HG02852 (cell line): ENCODE data around the gene IRF6.

Experiments
- ATAC-seq: cut with Tn5 transposase; IDR thresholded peaks from one replicate; pipeline ENCODE4 v1.9.1; 2021; ENCODE audit warnings: mild to moderate bottlenecking, moderate library complexity; ENCODE audit not compliant: unreplicated experiment

IRF6 gene

GRCh38 chr1:209761011-209761635 is 44.8 kb downstream of the IRF6 start:
- no peak for ATAC-seq

DNA sequence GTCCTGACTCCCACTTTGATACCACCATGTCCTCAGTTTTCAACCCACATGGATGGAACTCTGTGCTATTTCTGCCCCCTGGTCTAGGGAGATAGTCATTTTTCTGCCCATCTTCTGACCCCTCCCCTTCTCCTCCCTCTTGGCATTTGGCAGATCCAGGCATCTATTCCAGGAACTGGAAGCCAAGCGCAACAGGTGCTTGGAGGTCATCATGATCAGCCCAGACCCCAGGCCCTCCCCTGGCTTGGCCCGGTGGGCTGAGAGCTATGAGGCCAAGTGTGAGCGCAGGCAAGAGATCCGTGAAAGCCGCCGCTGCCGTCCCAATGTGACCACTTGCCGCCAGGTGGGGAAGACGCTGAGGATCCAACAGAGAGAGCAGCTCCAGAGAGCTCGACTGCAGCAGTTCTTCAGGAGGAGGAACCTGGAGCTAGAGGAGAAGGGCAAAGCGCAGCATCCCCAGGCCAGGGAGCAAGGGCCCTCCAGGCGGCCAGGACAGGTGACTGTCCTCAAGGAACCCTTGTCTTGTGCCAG is 46.0 kb downstream of the IRF6 start:
- ATAC-seq: no peak

DNA sequence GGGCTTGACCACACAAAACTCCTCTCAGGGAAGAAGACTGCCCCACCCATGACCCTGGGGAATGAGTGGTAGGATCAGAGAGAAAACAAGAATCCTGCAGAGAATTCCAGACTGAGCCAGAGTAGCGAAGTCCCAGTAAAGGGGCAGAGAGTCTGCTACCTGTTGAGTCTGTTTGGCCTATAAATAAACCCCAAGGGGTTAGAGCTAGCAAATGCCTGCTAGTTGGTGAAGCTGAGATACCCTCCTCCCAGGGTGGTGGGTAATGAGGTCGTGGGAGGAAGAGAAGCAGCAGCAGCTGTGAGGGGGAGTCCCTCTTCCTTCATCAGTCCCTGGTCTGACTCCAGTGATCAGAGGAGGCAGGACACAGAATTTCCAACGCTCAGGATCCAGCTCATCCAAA is 47.5 kb downstream of the IRF6 start:
- no peak for ATAC-seq

- peak; percentile 24 for ATAC-seq
Observed at GRCh38 chr1:209756615-209757445, 49.1 kb downstream of the IRF6 start.

DNA sequence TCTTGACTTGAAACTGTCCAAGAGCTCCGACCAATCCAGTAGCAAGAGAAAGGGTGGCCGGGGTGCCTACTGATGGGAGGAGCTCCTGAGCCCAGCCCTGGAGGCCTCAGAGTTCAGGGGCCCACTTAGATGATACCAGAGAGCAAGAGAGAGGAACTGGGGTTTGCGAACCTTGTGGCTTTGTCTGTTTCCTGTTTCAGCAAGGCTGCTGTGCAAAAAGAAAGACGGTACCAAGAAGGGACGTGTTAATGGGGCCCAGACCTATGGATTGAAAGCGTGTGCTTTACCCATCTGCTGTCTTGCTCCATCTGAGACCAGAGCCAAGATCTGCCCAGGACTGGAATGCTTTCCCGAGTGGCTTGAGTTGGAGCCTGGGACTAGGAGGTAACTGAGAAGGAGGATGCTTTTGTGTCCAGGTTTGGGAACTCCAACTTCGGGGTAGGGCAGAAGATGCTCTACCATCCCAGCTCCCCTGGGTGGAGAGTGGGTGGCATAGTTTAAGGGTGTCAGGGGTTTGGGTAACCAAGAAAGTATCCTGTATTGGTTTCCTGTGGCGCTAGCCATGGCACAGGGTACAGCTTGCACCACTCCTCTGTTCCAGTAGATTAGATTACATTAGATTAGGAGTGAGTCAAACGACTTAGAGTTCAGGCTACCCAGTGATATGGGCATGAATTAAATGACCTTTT is 49.9 kb downstream of the IRF6 start, which contains the start of gene TRAF3IP3:
Gene TRAF3IP3 (plus strand): TSS at position 128 of the 689 bp plus-strand sequence. CDS start 3,987 bp downstream, outside the sequence.
- peak; percentile 67 for ATAC-seq

- ATAC-seq: no peak
Observed at GRCh38 chr1:209755256-209755655, 50.7 kb downstream of the IRF6 start.

- no peak for ATAC-seq
Observed at GRCh38 chr1:209752890-209753289, 53.1 kb downstream of the IRF6 start.

- ATAC-seq: peak; percentile 51
Observed at GRCh38 chr1:209751627-209752231, 54.2 kb downstream of the IRF6 start.

- no peak for ATAC-seq
Observed at GRCh38 chr1:209749670-209750323, 56.1 kb downstream of the IRF6 start.

DNA sequence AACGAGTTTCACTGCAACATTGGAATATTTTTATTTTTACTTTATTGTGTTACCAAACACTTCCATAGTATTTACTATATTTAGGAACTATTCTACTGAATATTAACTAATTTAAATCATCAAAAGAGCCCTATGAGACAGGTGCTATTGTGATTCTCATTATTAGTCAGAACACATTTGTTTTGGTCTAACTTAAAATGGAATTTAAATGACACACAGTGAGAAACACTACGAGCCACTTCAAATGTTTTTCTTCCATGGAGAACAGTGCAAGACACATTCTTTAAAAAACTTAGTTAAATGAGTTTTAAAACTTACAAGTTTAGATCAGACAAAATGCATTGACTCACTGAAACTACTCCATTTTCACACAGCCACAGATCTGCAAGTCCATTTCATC is 56.7 kb downstream of the IRF6 start:
- no peak for ATAC-seq

DNA sequence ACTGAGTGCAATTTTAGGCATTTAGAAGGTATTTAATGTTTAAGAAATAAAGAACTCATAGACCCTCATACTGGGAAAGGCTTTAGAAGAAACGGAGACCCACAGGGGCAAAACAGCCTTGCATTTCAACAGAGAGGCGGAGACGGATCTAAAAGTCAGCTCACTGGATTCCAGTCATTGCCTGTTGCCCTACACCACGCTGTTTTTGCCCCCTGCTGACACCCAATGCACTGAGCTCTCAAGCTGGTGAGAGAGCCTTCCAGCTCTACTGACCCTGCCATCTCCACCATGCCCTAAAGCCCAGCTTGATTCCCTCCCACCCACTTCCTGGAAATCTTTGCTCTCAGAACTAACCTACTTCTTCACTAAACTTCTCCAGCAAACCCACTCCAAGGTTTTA is 57.3 kb downstream of the IRF6 start:
- ATAC-seq: no peak

DNA sequence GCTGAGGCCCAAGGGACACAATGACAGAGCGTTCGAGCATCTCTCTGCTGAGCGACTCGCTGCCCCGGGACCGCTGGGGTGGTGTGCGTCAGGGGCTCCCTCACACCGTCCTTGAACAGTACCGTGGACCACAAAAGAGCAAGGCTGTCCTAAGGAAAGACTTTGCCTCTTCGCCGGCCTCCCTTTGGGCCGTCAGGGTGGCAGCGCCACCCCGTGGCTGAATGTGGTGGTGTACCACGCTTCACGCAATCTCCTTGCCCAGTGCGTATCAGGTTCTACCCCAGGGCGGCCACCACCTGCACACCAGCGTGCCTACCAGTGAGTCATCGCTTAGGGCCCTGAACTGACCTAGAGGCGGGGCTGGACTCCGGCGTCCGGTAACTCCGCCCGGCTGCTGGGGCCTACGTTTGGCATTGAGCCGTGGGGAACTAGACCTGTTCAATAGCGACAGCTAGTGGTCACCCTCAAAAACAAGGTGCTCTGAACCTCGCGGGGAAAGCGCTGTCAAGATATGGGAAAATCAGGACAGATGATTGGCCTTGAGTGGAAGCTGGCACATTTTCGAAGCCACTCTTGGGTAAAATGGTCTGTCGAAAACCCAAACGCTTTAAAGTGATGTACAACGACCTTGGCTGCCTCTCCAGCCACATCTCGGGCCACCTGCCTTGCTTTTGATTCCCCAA is 58.2 kb downstream of the IRF6 start:
- peak; percentile 57 for ATAC-seq

DNA sequence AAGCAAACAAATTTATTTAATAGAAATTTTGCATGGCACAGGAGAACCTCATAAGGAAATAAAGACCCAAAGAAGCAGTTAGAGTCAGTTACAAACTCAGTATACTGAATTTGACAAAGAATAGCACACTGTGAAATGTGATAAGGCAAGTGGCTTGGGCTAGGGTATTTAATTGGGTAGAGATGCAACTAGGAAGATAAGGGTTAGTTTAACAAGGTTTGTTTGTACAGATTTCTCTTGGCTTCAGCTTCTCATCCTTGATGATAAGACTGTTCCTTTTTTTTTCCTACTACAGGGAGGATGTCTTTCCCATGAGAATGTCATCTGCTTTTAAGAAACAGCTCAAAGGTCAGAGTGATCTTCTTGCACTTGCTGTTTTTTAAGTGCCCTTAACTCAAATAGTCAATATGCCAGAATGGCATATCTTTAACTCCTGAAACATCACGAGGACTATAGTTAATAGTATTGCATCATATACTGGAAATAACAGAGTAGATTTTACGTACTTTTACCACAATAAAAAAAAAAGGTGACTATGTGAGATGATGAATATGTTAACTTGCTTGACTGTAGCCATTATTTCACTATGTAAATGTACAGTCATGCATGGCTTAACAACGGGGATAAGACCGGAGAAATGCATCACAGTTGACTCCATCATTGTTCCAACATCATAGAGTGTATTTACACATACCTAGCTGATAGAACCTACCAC is 59.3 kb downstream of the IRF6 start:
- no peak for ATAC-seq

DNA sequence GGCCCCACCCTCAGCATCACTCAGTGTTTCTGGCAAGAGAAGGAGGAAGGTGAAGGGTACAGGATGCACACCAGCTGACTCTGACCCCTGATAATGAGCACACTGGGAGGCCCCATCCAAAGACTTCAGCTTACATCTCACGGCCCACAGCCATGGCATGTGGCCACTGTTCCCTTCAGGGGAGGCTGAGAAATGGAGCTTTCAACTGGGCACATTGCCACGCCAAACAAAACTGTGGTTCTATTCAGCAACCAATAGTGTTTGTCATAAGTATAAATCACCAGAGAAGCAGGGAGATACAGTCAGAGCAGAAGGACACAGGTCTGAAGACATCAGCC is 62.8 kb downstream of the IRF6 start:
- ATAC-seq: no peak

GRCh38 chr1:209742409-209743144 is 63.4 kb downstream of the IRF6 start:
- no peak for ATAC-seq

- ATAC-seq: no peak
Observed at GRCh38 chr1:209741889-209742288, 64.1 kb downstream of the IRF6 start.

DNA sequence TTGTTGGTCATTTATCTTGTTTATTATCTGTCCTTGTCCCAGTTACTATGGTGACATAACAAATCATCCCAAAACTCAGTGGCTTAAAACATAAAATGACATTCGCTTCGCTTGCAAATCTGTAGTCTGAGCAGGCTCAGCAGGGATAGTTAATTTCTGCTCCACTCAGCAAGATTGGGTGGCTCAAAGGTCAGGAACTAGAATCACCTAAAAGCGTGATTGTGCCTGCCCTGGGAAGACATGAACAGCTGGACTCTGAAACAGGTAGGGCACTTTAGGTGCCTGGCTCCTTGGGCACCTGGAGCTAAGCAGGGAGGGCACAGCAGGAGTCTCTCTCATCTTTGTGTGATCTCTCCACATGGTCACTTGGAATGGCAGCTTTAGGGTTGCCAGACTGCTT is 64.7 kb downstream of the IRF6 start:
- ATAC-seq: no peak

DNA sequence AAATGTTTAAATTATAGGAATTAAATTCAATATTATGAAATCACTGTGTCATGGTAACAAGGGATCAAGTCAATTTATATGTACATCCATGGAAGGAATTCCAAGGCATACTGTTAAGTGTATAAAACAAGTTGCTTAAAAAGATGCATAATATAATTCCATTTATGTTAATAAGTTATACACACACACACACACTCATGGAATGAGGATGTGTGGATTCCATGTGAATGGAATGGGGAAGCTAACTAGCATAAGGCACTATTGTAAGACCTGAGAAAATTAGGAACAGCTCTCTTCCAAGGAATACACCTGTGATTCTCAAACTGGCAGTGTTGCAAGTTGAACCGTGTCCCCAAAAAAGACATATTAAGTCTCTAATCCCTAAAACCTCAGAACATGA is 67.7 kb downstream of the IRF6 start:
- ATAC-seq: no peak

GRCh38 chr1:209737118-209737505 is 68.8 kb downstream of the IRF6 start:
- ATAC-seq: no peak
